A549 (cell line): ENCODE measurements around the gene CCDC71L. TPM values are rescaled to one million over a fixed set of nuclear protein-coding genes. Genes with fewer than 3 reads are reported as not detected.

Source experiments
- ATAC-seq, 2 experiments: fragments of 200-7000 bp in 1 of 2; fragments of >200 bp in 1 of 2; cut with Nextera tagmentation in 1 of 2; cut with Tn5 transposase in 1 of 2; 3 replicates each; pipeline versions ENCODE4 v1.8.0 to v1.9.1; 2018 to 2020; ENCODE audit warnings: mild to moderate bottlenecking in 1 of 2, moderate library complexity in 1 of 2
- CTCF ChIA-PET: fragments of 300-600 bp; sonication (Branson Sonifier 250); formaldehyde crosslinking; extraction: SDS; loops from one replicate; lab custom pipeline; 2021; ENCODE audit warnings: antibody characterized with exemption, inconsistent platforms; lab: Yijun Ruan, JAX
- POLR2A ChIA-PET: fragments of 350-600 bp; formaldehyde crosslinking; extraction: SDS; loops from one replicate; lab custom pipeline; 2021; ENCODE audit warnings: antibody characterized with exemption, inconsistent platforms; lab: Yijun Ruan, JAX
- DNase-seq, 2 experiments: peaks; one replicate each; pipeline versions ENCODE4 v3.0.0 to v3.0.0-alpha.2; 2011 to 2016; ENCODE audit warnings: low read depth in 1 of 2, low spot score in 1 of 2
- FAIRE-seq: peaks from 2 replicates; lab custom pipeline; 2011; peaks lifted over from hg19 to GRCh38; lab: Jason Lieb, UNC
- H3K27ac ChIP-seq, 2 experiments: fragments of >200 bp; sonication (Bioruptor Twin); formaldehyde crosslinking; 3 replicates each; pipeline ENCODE4 v1.5.1; 2016 to 2017
- H3K4me1 ChIP-seq: fragments of >200 bp; sonication (Bioruptor Twin); formaldehyde crosslinking; 3 replicates; pipeline ENCODE4 v1.6.1; 2016
- H3K4me2 ChIP-seq: fragments of >200 bp; sonication (Bioruptor Twin); formaldehyde crosslinking; 3 replicates; pipeline ENCODE4 v1.6.1; 2016
- H3K4me3 ChIP-seq: fragments of >200 bp; sonication (Bioruptor Twin); formaldehyde crosslinking; 3 replicates; pipeline ENCODE4 v1.5.1; 2016
- H3K9me3 ChIP-seq: fragments of >200 bp; sonication (Bioruptor Twin); formaldehyde crosslinking; 3 replicates; pipeline ENCODE4 v1.6.1; 2016
- ATOH8 ChIP-seq: fragments of 250-450 bp; sonication (Bioruptor Pico); IDR thresholded peaks from 2 replicates; pipeline ENCODE4 v1.5.0; 2020; ENCODE audit warnings: low read depth, mild to moderate bottlenecking, moderate library complexity
- BHLHE40 ChIP-seq: IDR thresholded peaks from 2 replicates; pipeline ENCODE4 v1.6.1; 2012; ENCODE audit warnings: low read depth, low read length, inconsistent platforms
- CEBPB ChIP-seq, 2 experiments: fragments of >200 bp in 1 of 2; sonication (Bioruptor Twin) in 1 of 2; formaldehyde crosslinking in 1 of 2; IDR thresholded peaks; 2 replicates each; pipeline ENCODE4 v1.6.1; 2012 to 2016
- CHD4 ChIP-seq: fragments of 200-600 bp; sonication (generic); IDR thresholded peaks from 2 replicates; pipeline ENCODE4 v1.6.1; 2016; ENCODE audit warnings: antibody characterized with exemption, mild to moderate bottlenecking, borderline replicate concordance
- E2F6 ChIP-seq: IDR thresholded peaks from 2 replicates; pipeline ENCODE4 v1.6.1; 2012; ENCODE audit warnings: low read depth, borderline replicate concordance
- EHF ChIP-seq: fragments of 250-450 bp; sonication (Bioruptor Pico); IDR thresholded peaks from 2 replicates; pipeline ENCODE4 v1.5.0; 2020; ENCODE audit warnings: mild to moderate bottlenecking
- ELK1 ChIP-seq: fragments of 150-350 bp; IDR thresholded peaks from 2 replicates; pipeline ENCODE4 v1.6.1; 2014; ENCODE audit warnings: low read depth, mild to moderate bottlenecking, low read length
- EP300 ChIP-seq, 2 experiments: fragments of >200 bp; sonication (Bioruptor Twin); formaldehyde crosslinking; IDR thresholded peaks; 2 replicates in 1 of 2; 3 replicates in 1 of 2; pipeline ENCODE4 v1.6.1; 2016 to 2017
- FOSB ChIP-seq: fragments of 250-450 bp; sonication (Bioruptor Pico); IDR thresholded peaks from 2 replicates; pipeline ENCODE4 v1.5.0; 2020; ENCODE audit warnings: mild to moderate bottlenecking, moderate library complexity
- HEYL ChIP-seq: fragments of 250-450 bp; sonication (Bioruptor Pico); IDR thresholded peaks from 2 replicates; pipeline ENCODE4 v1.8.0; 2021; ENCODE audit warnings: mild to moderate bottlenecking, moderate library complexity
- JUN ChIP-seq, 2 experiments: fragments of >200 bp; sonication (Bioruptor Twin); formaldehyde crosslinking; IDR thresholded peaks; 2 replicates in 1 of 2; 3 replicates in 1 of 2; pipeline ENCODE4 v1.6.1; 2016 to 2017
- MAX ChIP-seq: IDR thresholded peaks from 2 replicates; pipeline ENCODE4 v1.6.1; 2012
- MAZ ChIP-seq: fragments of 150-350 bp; IDR thresholded peaks from 2 replicates; pipeline ENCODE4 v1.6.1; 2014; ENCODE audit warnings: antibody characterized with exemption, low read depth, low read length, borderline replicate concordance
- MYC ChIP-seq: IDR thresholded peaks from 2 replicates; pipeline ENCODE4 v1.6.1; 2012; ENCODE audit warnings: mild to moderate bottlenecking, inconsistent platforms, low read length, improper control_type of control experiment, borderline replicate concordance
- NFE2L2 ChIP-seq: fragments of 150-350 bp; conservative IDR thresholded peaks from 2 replicates; pipeline ENCODE4 v1.6.1; 2014; ENCODE audit warnings: low read length
- POLR2A ChIP-seq: IDR thresholded peaks from 2 replicates; pipeline ENCODE4 v1.6.1; 2012; ENCODE audit warnings: mild to moderate bottlenecking, low read length
- RFX5 ChIP-seq: fragments of 450-650 bp; IDR thresholded peaks from 2 replicates; pipeline ENCODE4 v1.7.1; 2014; ENCODE audit warnings: antibody characterized with exemption, mild to moderate bottlenecking, moderate library complexity
- TP53 ChIP-seq: fragments of 250-450 bp; sonication (Bioruptor Pico); IDR thresholded peaks from 2 replicates; pipeline ENCODE4 v1.5.0; 2021; ENCODE audit warnings: mild to moderate bottlenecking, moderate library complexity
- USF2 ChIP-seq: fragments of 450-650 bp; IDR thresholded peaks from 2 replicates; pipeline ENCODE4 v1.6.1; 2014; ENCODE audit warnings: antibody characterized with exemption
- ZFP36 ChIP-seq: fragments of 450-650 bp; IDR thresholded peaks from 2 replicates; pipeline ENCODE4 v1.6.1; 2014; ENCODE audit warnings: borderline replicate concordance; ENCODE audit not compliant: partially characterized antibody
- WGBS: methylation state at CpG from one replicate; pipeline ENCODE4 v1.1.6; 2017; ENCODE audit errors: missing lambda C conversion rate; 5-methylcytosine and 5-hydroxymethylcytosine counted together
- polyA plus RNA-seq, 4 experiments: library from polyadenylated mRNA; depleted of rRNA in 3 of 4; stranded (reverse); fragments of >200 nt; fragmentation: RNase III in 1 of 4; extraction: RNeasy Plus Mini Kit Qiagen cat#74134 plus additional on column Dnase treatment in 1 of 4; gene quantifications; 2 replicates in 3 of 4; 3 replicates in 1 of 4; pipeline ENCODE4 v1.2.3, GENCODE V29; 2011 to 2017

The CCDC71L gene
- polyA plus RNA-seq, 2 of the 4 experiments (the other 2 are of a cell fraction), result 9.1 to 11.4 TPM

GRCh38 chr7:106652092-106652491 lies 8.9 kb downstream of the CCDC71L start (continued):
- TF ChIP-seq ELK1 (no peak), MYC (no peak), EHF (no peak), BHLHE40 (no peak), MAZ (no peak), JUN (IDR thresholded peaks at IDR 0.05) (no peak), TP53 (CRISPR knock-in tag) (no peak), POLR2A (no peak), EP300 (IDR thresholded peaks at IDR 0.05) (no peak)

GRCh38 chr7:106646256-106646655 lies 14.7 kb downstream of the CCDC71L start:
- FAIRE-seq (no peak), ATAC-seq (no peak), DNase-seq (no peak)
- ChIA-PET POLR2A (no interaction called here), CTCF (interaction anchor here (8.0 kb wide), 1 partner anchor 12 kb away, joined by 46 read pairs; the partner anchor contains the start of gene CCDC71L)
- no peak overlapping the region for H3K27ac ChIP-seq
- H3K4me2 ChIP-seq, result no peak overlapping the region
- H3K4me3 ChIP-seq, result no peak overlapping the region
- WGBS, result 4% methylated on average over 1 of the region's 1 CpG
- no peaks in the 10 kb centered on the region for H3K9me3 ChIP-seq
- H3K4me1 ChIP-seq, result no peaks in the 10 kb centered on the region
- TF ChIP-seq HEYL (no peak), NFE2L2 (no peak), MYC (no peak), RFX5 (no peak), FOSB (CRISPR knock-in tag) (no peak), BHLHE40 (no peak), CEBPB (IDR thresholded peaks at IDR 0.05) (no peak)

GRCh38 chr7:106644999-106645398 lies 16.0 kb downstream of the CCDC71L start:
- DNase-seq (no peak), FAIRE-seq (no peak)
- POLR2A ChIA-PET, result no interaction called here
- Histone ChIP-seq H3K4me3 (no peak overlapping the region), H3K9me3 (no peaks in the 10 kb centered on the region), H3K4me1 (no peaks in the 10 kb centered on the region; the same call in 2 of the 3 replicates)
- TF ChIP-seq MAX (no peak), ZFP36 (no peak), MYC (no peak), EHF (no peak), CHD4 (no peak), ELK1 (no peak), E2F6 (no peak), ATOH8 (CRISPR knock-in tag) (no peak), USF2 (no peak)
- TF ChIP-seq, all 56 proteins: peak for 0
- Histone ChIP-seq H3K4me2 (no peak overlapping the region), H3K27ac (no peak overlapping the region)
- ATAC-seq, result no peak
- WGBS, result 58% methylated on average over 1 of the region's 1 CpG
- CTCF ChIA-PET, result interaction anchor here (0.6 to 8.0 kb wide), 2 partner anchors 13 to 636 kb away, joined by 7 to 46 read pairs; partner anchors contain the start of gene CCDC71L
